Measurements from ENCODE around the gene METTL5.

The METTL5 gene

DNA sequence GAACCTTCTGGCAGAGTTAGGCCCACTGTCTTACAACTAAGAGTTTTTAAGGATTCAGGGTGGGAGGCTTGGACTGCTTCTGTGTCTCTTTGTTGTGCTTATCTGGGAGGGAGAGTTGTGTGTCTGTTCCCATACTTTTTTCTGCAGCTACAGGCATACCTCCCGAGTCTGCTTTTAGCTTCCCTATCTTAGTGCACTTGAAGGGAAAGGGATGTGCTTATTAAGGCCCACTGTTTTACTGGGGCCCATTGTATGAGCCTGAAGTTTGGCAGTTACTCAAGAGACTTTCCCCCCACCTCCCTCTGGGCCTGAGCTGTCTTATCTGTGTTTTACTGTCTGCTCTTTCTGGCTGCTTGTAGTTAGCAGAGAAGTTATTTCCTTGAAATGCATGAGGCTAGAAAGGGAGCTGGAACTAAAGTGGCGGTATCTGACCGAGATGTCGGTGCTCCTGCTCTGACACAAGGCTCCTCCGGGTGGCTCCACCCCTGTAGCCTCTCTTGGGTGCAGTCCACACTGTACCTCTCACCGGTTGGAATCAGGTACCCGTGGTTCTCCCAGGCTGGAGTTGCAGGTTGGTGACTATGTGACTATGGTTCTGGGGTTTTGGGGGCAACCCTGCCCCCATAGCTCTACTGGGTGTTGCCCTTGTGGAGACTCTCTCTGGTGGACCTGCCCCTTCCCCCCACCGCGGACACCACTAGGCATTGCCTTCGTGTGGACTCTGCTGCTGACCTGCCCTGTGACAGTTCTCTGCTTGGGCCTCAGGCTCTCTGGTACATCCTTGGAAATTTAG, 15.4 kb upstream of the METTL5 start:
- Histone ChIP-seq H3K36me3 (ENCODE audit: low read depth) (no peaks in the 10 kb centered on the region), H3K27me3 (ENCODE audit: insufficient read depth, poor library complexity, severe bottlenecking) (no peaks in the 10 kb centered on the region), H3K4me1 (ENCODE audit: insufficient read depth, poor library complexity, severe bottlenecking) (no peaks in the 10 kb centered on the region), H3K27ac (ENCODE audit: poor library complexity, severe bottlenecking) (no peak overlapping the region), H3K9me3 (ENCODE audit: severe bottlenecking) (no peaks in the 10 kb centered on the region), H3K4me3 (ENCODE audit: severe bottlenecking) (no peak overlapping the region)
- DNase-seq (ENCODE audit: low spot score) (no peak), ATAC-seq (ENCODE audit: low read depth) (no peak; the same call in 2 of the 3 replicates)
- TF ChIP-seq, protein P1, sequence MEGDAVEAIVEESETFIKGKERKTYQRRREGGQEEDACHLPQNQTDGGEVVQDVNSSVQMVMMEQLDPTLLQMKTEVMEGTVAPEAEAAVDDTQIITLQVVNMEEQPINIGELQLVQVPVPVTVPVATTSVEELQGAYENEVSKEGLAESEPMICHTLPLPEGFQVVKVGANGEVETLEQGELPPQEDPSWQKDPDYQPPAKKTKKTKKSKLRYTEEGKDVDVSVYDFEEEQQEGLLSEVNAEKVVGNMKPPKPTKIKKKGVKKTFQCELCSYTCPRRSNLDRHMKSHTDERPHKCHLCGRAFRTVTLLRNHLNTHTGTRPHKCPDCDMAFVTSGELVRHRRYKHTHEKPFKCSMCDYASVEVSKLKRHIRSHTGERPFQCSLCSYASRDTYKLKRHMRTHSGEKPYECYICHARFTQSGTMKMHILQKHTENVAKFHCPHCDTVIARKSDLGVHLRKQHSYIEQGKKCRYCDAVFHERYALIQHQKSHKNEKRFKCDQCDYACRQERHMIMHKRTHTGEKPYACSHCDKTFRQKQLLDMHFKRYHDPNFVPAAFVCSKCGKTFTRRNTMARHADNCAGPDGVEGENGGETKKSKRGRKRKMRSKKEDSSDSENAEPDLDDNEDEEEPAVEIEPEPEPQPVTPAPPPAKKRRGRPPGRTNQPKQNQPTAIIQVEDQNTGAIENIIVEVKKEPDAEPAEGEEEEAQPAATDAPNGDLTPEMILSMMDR (IDR thresholded peaks at IDR 0.05; ENCODE audit: poor library complexity, severe bottlenecking): no peak

DNA sequence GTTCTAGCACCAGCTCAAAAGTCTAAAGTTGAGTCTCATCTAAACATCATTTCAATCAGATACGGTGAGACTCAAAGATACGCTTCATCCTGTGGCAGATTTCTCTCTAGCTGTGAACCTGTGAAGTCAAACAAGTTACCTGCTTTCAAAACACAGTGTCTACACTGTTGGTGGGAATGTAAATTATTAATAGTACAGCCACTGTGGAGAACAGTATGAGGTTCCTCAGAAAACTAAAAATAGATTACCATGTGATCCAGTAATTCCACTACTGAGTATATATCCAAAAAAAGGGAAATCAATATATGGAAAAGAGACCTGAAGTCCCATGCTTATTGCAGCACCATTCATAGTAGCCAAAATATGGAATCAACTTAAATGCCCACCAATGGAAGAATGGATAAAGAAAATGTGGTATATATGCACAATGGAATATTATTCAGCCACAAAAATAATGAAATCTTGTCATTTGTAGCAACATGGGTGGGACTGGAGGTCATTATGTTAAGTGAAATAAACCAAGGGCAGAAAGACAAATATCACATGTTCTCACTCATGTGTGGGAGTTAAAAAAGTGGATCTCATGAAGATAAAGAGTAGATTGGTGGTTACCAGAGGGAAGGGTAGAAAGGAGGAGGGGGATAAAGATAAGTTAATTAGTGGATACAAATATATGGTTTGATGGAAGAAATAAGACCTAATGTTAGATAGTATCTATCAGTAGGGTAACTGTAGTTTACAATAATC, 14.2 kb upstream of the METTL5 start:
- Histone ChIP-seq H3K9me3 (ENCODE audit: severe bottlenecking) (no peaks in the 10 kb centered on the region), H3K36me3 (ENCODE audit: low read depth) (no peaks in the 10 kb centered on the region), H3K4me3 (ENCODE audit: severe bottlenecking) (no peak overlapping the region), H3K4me1 (ENCODE audit: insufficient read depth, poor library complexity, severe bottlenecking) (no peaks in the 10 kb centered on the region), H3K27me3 (ENCODE audit: insufficient read depth, poor library complexity, severe bottlenecking) (no peaks in the 10 kb centered on the region), H3K27ac (ENCODE audit: poor library complexity, severe bottlenecking) (no peak overlapping the region)
- TF ChIP-seq, protein P1 (IDR thresholded peaks at IDR 0.05; ENCODE audit: poor library complexity, severe bottlenecking): no peak
- no peak for DNase-seq (ENCODE audit: low spot score)
- no peak for ATAC-seq (ENCODE audit: low read depth)

DNA sequence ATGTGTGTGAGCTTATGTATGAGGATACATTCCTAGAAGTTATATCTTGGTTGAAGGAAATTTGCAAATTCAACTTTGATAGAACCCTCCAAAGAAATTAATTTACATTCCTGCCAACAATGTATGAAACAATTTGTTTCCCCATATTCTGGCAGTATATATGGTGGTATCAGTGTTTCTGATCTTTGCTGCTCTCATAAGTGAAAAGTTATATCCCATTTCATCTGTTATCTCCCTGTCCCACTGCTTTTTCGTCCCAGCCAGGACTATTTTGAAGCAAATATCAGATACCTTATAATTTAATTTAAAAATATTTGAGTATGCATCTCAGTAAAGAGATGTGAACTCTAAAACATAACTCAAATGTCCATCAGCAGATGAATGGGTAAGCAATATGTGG, 9.7 kb upstream of the METTL5 start:
- no peak for DNase-seq (ENCODE audit: low spot score)
- TF ChIP-seq, protein P1 (IDR thresholded peaks at IDR 0.05; ENCODE audit: poor library complexity, severe bottlenecking): no peak
- Histone ChIP-seq H3K4me3 (ENCODE audit: severe bottlenecking) (no peak overlapping the region), H3K4me1 (ENCODE audit: insufficient read depth, poor library complexity, severe bottlenecking) (no peaks in the 10 kb centered on the region), H3K27ac (ENCODE audit: poor library complexity, severe bottlenecking) (no peak overlapping the region), H3K36me3 (ENCODE audit: low read depth) (no peaks in the 10 kb centered on the region), H3K27me3 (ENCODE audit: insufficient read depth, poor library complexity, severe bottlenecking) (no peaks in the 10 kb centered on the region), H3K9me3 (ENCODE audit: severe bottlenecking) (no peaks in the 10 kb centered on the region)
- ATAC-seq (ENCODE audit: low read depth): no peak

DNA sequence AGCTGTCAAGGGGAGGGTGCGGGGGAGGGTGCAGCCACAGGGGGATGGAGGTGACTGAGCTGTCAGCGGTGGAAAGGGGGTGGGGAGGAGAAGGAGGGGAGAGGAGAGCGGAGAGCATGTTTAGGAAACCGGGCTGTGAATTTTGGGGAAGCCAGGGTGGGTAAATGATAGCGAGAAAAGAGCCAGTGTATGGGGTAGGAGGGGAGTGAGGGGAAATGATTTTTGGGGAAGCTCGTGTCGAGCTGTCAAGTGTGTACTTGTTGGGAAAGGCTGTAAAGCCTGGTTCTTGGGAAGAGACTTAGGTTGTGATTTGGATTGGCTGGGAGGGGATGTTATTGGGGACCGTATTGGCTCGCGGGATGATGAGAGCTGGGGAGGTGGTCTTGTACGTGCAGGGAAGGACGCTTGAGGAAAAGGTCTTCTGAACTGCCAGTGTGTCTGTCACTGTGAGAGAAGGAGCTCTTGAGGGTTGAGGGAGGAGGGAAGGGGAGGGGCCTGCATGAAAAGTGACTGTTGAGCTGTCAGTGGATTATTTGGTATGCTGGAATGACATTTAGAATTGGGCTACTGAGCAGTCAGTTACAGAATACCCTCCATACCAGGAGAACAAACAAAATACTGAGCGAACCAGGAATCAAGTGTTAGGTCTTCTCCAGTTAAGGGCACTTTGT, 3.6 kb upstream of the METTL5 start:
- Histone ChIP-seq H3K27me3 (ENCODE audit: insufficient read depth, poor library complexity, severe bottlenecking) (no peaks in the 10 kb centered on the region), H3K27ac (ENCODE audit: poor library complexity, severe bottlenecking) (peak overlapping the region; percentile 54), H3K36me3 (ENCODE audit: low read depth) (peaks cover 6% of the 10 kb centered on the region), H3K4me1 (ENCODE audit: insufficient read depth, poor library complexity, severe bottlenecking) (peaks cover 7% of the 10 kb centered on the region), H3K9me3 (ENCODE audit: severe bottlenecking) (no peaks in the 10 kb centered on the region), H3K4me3 (ENCODE audit: severe bottlenecking) (peak overlapping the region; percentile 99)
- DNase-seq (ENCODE audit: low spot score): no peak
- TF ChIP-seq, protein P1 (IDR thresholded peaks at IDR 0.05; ENCODE audit: poor library complexity, severe bottlenecking): no peak
- ATAC-seq (ENCODE audit: low read depth): peak; percentile 28
